Measurements from ENCODE around the gene ABCF3.

ABCF3 gene

GRCh38 chr3:184148076-184148475, 37.9 kb upstream of the ABCF3 start:
- no peak for TF ChIP-seq CTCF (IDR thresholded peaks at IDR 0.05)

GRCh38 chr3:184149123-184149522, 36.9 kb upstream of the ABCF3 start:
- no peak for TF ChIP-seq CTCF (IDR thresholded peaks at IDR 0.05)

GRCh38 chr3:184154885-184155643, 30.9 kb upstream of the ABCF3 start, which contains the start of gene DVL3:
Gene DVL3, plus strand, starts transcription at chr3:184155377. Its CDS starts 259 bp downstream, at chr3:184155636.
- TF ChIP-seq CTCF (IDR thresholded peaks at IDR 0.05) = no peak

- no peak for TF ChIP-seq CTCF (IDR thresholded peaks at IDR 0.05)
These were observed 30.1 kb upstream of the ABCF3 start for GRCh38 chr3:184155644-184156521.

GRCh38 chr3:184156522-184156955, 29.5 kb upstream of the ABCF3 start:
- no peak for TF ChIP-seq CTCF (IDR thresholded peaks at IDR 0.05)

GRCh38 chr3:184157206-184157605, 28.8 kb upstream of the ABCF3 start:
- no peak for TF ChIP-seq CTCF (IDR thresholded peaks at IDR 0.05)

GRCh38 chr3:184158404-184158803, 27.6 kb upstream of the ABCF3 start:
- TF ChIP-seq CTCF (IDR thresholded peaks at IDR 0.05) = no peak

Data from LNCAP (cell line).